Measurements from ENCODE around the gene UST. TPM values are rescaled to one million over a fixed set of nuclear protein-coding genes. Genes with fewer than 3 reads are reported as not detected.

UST gene
- total RNA-seq, 2 donors from 2014 or later: 24.2 to 30.8 TPM

- ATAC-seq (ENCODE audit: insufficient number of reproducible peaks, low FRiP score, low read depth): no peak
- peaks cover 9 to 22% of the 10 kb centered on the region in 2 donors for H3K4me1 ChIP-seq (ENCODE audit: control insufficient read depth in 1 of 2, low read depth in 2 of 2)
- H3K27me3 ChIP-seq (replicated peaks; ENCODE audit: insufficient read depth): no peaks in the 10 kb centered on the region
- DNase-seq (ENCODE audit: low spot score): no peak
- no peak overlapping the region for H3K27ac ChIP-seq
- no peaks in the 10 kb centered on the region for H3K36me3 ChIP-seq
- no peak for TF ChIP-seq CTCF (IDR thresholded peaks at IDR 0.05)
- H3K9me3 ChIP-seq: peaks cover 6% of the 10 kb centered on the region
- no peak overlapping the region for H3K4me3 ChIP-seq
Observed at GRCh38 chr6:149094156-149094555, 347.3 kb downstream of the UST start.

GRCh38 chr6:149094934-149095351 lies 348.1 kb downstream of the UST start:
- Histone ChIP-seq H3K4me1 (ENCODE audit: control insufficient read depth in 1 of 2, low read depth in 2 of 2) (peaks cover 9 to 22% of the 10 kb centered on the region in 2 donors), H3K9me3 (peaks cover 6% of the 10 kb centered on the region), H3K27ac (no peak overlapping the region), H3K4me3 (no peak overlapping the region), H3K27me3 (replicated peaks; ENCODE audit: insufficient read depth) (no peaks in the 10 kb centered on the region), H3K36me3 (no peaks in the 10 kb centered on the region)
- no peak for ATAC-seq (ENCODE audit: insufficient number of reproducible peaks, low FRiP score, low read depth)
- no peak for TF ChIP-seq CTCF (IDR thresholded peaks at IDR 0.05)
- no peak for DNase-seq (ENCODE audit: low spot score)

GRCh38 chr6:149095842-149096241 lies 349.0 kb downstream of the UST start:
- Histone ChIP-seq H3K9me3 (peaks cover 6% of the 10 kb centered on the region), H3K36me3 (no peaks in the 10 kb centered on the region), H3K27me3 (replicated peaks; ENCODE audit: insufficient read depth) (no peaks in the 10 kb centered on the region), H3K27ac (no peak overlapping the region), H3K4me1 (ENCODE audit: control insufficient read depth in 1 of 2, low read depth in 2 of 2) (peaks cover 9 to 22% of the 10 kb centered on the region in 2 donors), H3K4me3 (no peak overlapping the region)
- ATAC-seq (ENCODE audit: insufficient number of reproducible peaks, low FRiP score, low read depth) (no peak), DNase-seq (ENCODE audit: low spot score) (no peak)
- no peak for TF ChIP-seq CTCF (IDR thresholded peaks at IDR 0.05)

GRCh38 chr6:149097794-149098193 lies 351.0 kb downstream of the UST start:
- H3K4me3 ChIP-seq: no peak overlapping the region
- TF ChIP-seq CTCF (IDR thresholded peaks at IDR 0.05): no peak
- peaks cover 9 to 22% of the 10 kb centered on the region in 2 donors for H3K4me1 ChIP-seq (ENCODE audit: control insufficient read depth in 1 of 2, low read depth in 2 of 2)
- no peak overlapping the region for H3K27ac ChIP-seq
- H3K36me3 ChIP-seq: no peaks in the 10 kb centered on the region
- DNase-seq (ENCODE audit: low spot score) (no peak), ATAC-seq (ENCODE audit: insufficient number of reproducible peaks, low FRiP score, low read depth) (no peak)
- H3K27me3 ChIP-seq (replicated peaks; ENCODE audit: insufficient read depth): no peaks in the 10 kb centered on the region
- H3K9me3 ChIP-seq: peaks cover 6% of the 10 kb centered on the region

GRCh38 chr6:149098700-149099276 lies 352.0 kb downstream of the UST start:
- no peak for TF ChIP-seq CTCF (IDR thresholded peaks at IDR 0.05)
- Histone ChIP-seq H3K9me3 (peaks cover 6% of the 10 kb centered on the region), H3K36me3 (no peaks in the 10 kb centered on the region), H3K27me3 (replicated peaks; ENCODE audit: insufficient read depth) (no peaks in the 10 kb centered on the region), H3K4me1 (ENCODE audit: control insufficient read depth in 1 of 2, low read depth in 2 of 2) (peaks cover 9 to 18% of the 10 kb centered on the region in 2 donors), H3K27ac (no peak overlapping the region), H3K4me3 (no peak overlapping the region)
- DNase-seq (ENCODE audit: low spot score) (no peak), ATAC-seq (ENCODE audit: insufficient number of reproducible peaks, low FRiP score, low read depth) (no peak)

Measured in thoracic aorta (tissue), 2 donors.